Body of pancreas (tissue), 4 donors: Measurements from ENCODE around the gene ILF2.

Experiments
- POLR2A ChIP-seq, 3 donors: fragments of 450-650 bp; IDR thresholded peaks; one replicate each; pipeline ENCODE4 v1.6.1; 2016; ENCODE audit warnings: antibody characterized with exemption in 3 of 3, mild to moderate bottlenecking in 2 of 3
- TF ChIP-seq, protein P1 (sequence below), 7 experiments: fragments of 450-650 bp in 4 of 7; fragments of 200-600 bp in 3 of 7; sonication (generic) in 3 of 7; IDR thresholded peaks; one replicate each; pipeline ENCODE4 v1.5.1; 2016 to 2019; ENCODE audit warnings: antibody characterized with exemption in 7 of 7

GRCh38 chr1:153619171-153619570 lies 51.6 kb downstream of the ILF2 start:
- TF ChIP-seq, protein P1, sequence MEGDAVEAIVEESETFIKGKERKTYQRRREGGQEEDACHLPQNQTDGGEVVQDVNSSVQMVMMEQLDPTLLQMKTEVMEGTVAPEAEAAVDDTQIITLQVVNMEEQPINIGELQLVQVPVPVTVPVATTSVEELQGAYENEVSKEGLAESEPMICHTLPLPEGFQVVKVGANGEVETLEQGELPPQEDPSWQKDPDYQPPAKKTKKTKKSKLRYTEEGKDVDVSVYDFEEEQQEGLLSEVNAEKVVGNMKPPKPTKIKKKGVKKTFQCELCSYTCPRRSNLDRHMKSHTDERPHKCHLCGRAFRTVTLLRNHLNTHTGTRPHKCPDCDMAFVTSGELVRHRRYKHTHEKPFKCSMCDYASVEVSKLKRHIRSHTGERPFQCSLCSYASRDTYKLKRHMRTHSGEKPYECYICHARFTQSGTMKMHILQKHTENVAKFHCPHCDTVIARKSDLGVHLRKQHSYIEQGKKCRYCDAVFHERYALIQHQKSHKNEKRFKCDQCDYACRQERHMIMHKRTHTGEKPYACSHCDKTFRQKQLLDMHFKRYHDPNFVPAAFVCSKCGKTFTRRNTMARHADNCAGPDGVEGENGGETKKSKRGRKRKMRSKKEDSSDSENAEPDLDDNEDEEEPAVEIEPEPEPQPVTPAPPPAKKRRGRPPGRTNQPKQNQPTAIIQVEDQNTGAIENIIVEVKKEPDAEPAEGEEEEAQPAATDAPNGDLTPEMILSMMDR (IDR thresholded peaks at IDR 0.05): no peak
- no peak for TF ChIP-seq POLR2A (IDR thresholded peaks at IDR 0.05)
